H1 (cell line): Measurements from ENCODE around the gene CDHR5. TPM values are rescaled to one million over a fixed set of nuclear protein-coding genes. Genes with fewer than 3 reads are reported as not detected.
"Not testable (repeated sequence)": the region's sequence is repeated elsewhere in the genome, so short reads cannot be mapped to it uniquely, and the experiment has no call there.

ENCODE experiments used
- CTCF ChIA-PET: fragments of 300-600 bp; sonication (Branson Sonifier 250); formaldehyde crosslinking; loops from one replicate; lab custom pipeline; 2021; ENCODE audit not compliant: partially characterized antibody; lab: Charles Lee
- POLR2A ChIA-PET: fragments of 300-600 bp; sonication (Branson Sonifier 250); formaldehyde crosslinking; loops from one replicate; lab custom pipeline; 2021; ENCODE audit warnings: inconsistent platforms; ENCODE audit not compliant: partially characterized antibody; lab: Charles Lee
- DNase-seq, 2 experiments: peaks; one replicate each; pipeline versions ENCODE4 v3.0.0 to v3.0.0-alpha.2; 2010 to 2022; ENCODE audit warnings: low spot score in 2 of 2, low read depth in 1 of 2, mixed read lengths in 1 of 2
- FAIRE-seq: peaks from 2 replicates; lab custom pipeline; 2011; peaks lifted over from hg19 to GRCh38; lab: Jason Lieb, UNC
- H2AFZ ChIP-seq: 2 replicates; pipeline ENCODE4 v1.8.1; 2012; ENCODE audit warnings: low read length, inconsistent platforms
- H2AK5ac ChIP-seq: 2 replicates; pipeline ENCODE4 v1.6.1; 2013; ENCODE audit warnings: low read depth, low read length
- H2BK120ac ChIP-seq: replicated peaks from 2 replicates; pipeline ENCODE3; 2013; ENCODE audit warnings: low read depth, low read length, inconsistent platforms
- H2BK12ac ChIP-seq: 2 replicates; pipeline ENCODE4 v1.6.1; 2013; ENCODE audit warnings: low read depth, low read length
- H2BK15ac ChIP-seq: 2 replicates; pipeline ENCODE4 v1.6.1; 2013; ENCODE audit warnings: low read length
- H2BK20ac ChIP-seq: 2 replicates; pipeline ENCODE4 v1.6.1; 2013; ENCODE audit warnings: low read length
- H2BK5ac ChIP-seq: 2 replicates; pipeline ENCODE4 v1.6.1; 2013; ENCODE audit warnings: low read depth, low read length
- H3K14ac ChIP-seq: 2 replicates; pipeline ENCODE4 v1.6.1; 2013; ENCODE audit warnings: inconsistent platforms; ENCODE audit not compliant: insufficient read length
- H3K18ac ChIP-seq: 2 replicates; pipeline ENCODE4 v1.6.1; 2013; ENCODE audit warnings: low read length; ENCODE audit errors: extremely low read depth
- H3K23ac ChIP-seq: 2 replicates; pipeline ENCODE4 v1.6.1; 2013; ENCODE audit warnings: inconsistent platforms; ENCODE audit not compliant: insufficient read length
- H3K23me2 ChIP-seq: 2 replicates; pipeline ENCODE4 v1.6.1; 2013; ENCODE audit warnings: low read depth, low read length
- H3K27ac ChIP-seq: 2 replicates; pipeline ENCODE4 v1.6.1; 2011; ENCODE audit warnings: low read depth, low read length, inconsistent platforms
- H3K27me3 ChIP-seq, 4 experiments: replicated peaks in 1 of 4; 1 replicate in 1 of 4; 2 replicates in 3 of 4; pipeline versions ENCODE4 v1.6.1 to v1.8.1; 2011 to 2013; ENCODE audit warnings: low read length in 3 of 4, mild to moderate bottlenecking in 3 of 4, inconsistent platforms in 2 of 4, mixed read lengths in 2 of 4, moderate library complexity in 1 of 4; ENCODE audit not compliant: control insufficient read depth in 3 of 4, insufficient read depth in 3 of 4; ENCODE audit errors: extremely low read depth in 1 of 4
- H3K36me3 ChIP-seq, 4 experiments: 2 replicates each; pipeline versions ENCODE4 v1.6.1 to v1.8.1; 2011 to 2013; ENCODE audit warnings: mild to moderate bottlenecking in 4 of 4, low read length in 3 of 4, moderate library complexity in 2 of 4, control low read depth in 1 of 4, inconsistent platforms in 1 of 4; ENCODE audit not compliant: insufficient read depth in 4 of 4, control insufficient read depth in 2 of 4
- H3K4ac ChIP-seq: replicated peaks from 2 replicates; pipeline ENCODE3; 2013; ENCODE audit warnings: low read length, low read depth, mixed read lengths, inconsistent platforms; ENCODE audit not compliant: insufficient read length
- H3K4me1 ChIP-seq, 4 experiments: replicated peaks in 1 of 4; 1 replicate in 1 of 4; 2 replicates in 3 of 4; pipeline versions ENCODE4 v1.6.1 to v1.8.1; 2011 to 2013; ENCODE audit warnings: low read length in 3 of 4, inconsistent platforms in 2 of 4, mixed read lengths in 1 of 4; ENCODE audit not compliant: insufficient read depth in 4 of 4, control insufficient read depth in 3 of 4
- H3K4me2 ChIP-seq, 2 experiments: 2 replicates each; pipeline versions ENCODE4 v1.6.1 to v1.8.1; 2011 to 2013; ENCODE audit warnings: low read depth in 2 of 2, low read length in 2 of 2, control low read depth in 1 of 2, inconsistent platforms in 1 of 2, mild to moderate bottlenecking in 1 of 2; ENCODE audit not compliant: insufficient read depth in 1 of 2
- H3K4me3 ChIP-seq, 4 experiments: fragments of 200-600, 300-600 bp in 1 of 4; sonication (generic), shearing (Covaris generic), sonication (Bioruptor Twin) in 1 of 4; 2 replicates each; pipeline versions ENCODE4 v1.5.1 to v1.8.1; 2011 to 2016; ENCODE audit warnings: low read length in 4 of 4, low read depth in 3 of 4, control low read depth in 2 of 4, inconsistent platforms in 2 of 4, mild to moderate bottlenecking in 2 of 4, mixed read lengths in 1 of 4, moderate library complexity in 1 of 4; ENCODE audit not compliant: insufficient read depth in 2 of 4; ENCODE audit errors: extremely low read depth in 1 of 4
- H3K56ac ChIP-seq: replicated peaks from 2 replicates; pipeline ENCODE3; 2013; ENCODE audit warnings: low read depth, mild to moderate bottlenecking, mixed read lengths, low read length, inconsistent platforms; ENCODE audit not compliant: insufficient read length
- H3K79me1 ChIP-seq: 2 replicates; pipeline ENCODE4 v1.6.1; 2013; ENCODE audit warnings: low read depth, low read length, control low read depth
- H3K79me2 ChIP-seq, 2 experiments: 2 replicates each; pipeline versions ENCODE4 v1.6.1 to v1.8.1; 2012 to 2013; ENCODE audit warnings: low read length in 2 of 2, mild to moderate bottlenecking in 2 of 2, inconsistent platforms in 1 of 2; ENCODE audit not compliant: insufficient read depth in 2 of 2, control insufficient read depth in 1 of 2
- H3K9ac ChIP-seq, 4 experiments: replicated peaks in 1 of 4; 1 replicate in 1 of 4; 2 replicates in 3 of 4; pipeline versions ENCODE4 v1.6.1 to v1.8.1; 2011 to 2013; ENCODE audit warnings: low read depth in 3 of 4, low read length in 3 of 4, control low read depth in 2 of 4, mild to moderate bottlenecking in 2 of 4, moderate library complexity in 2 of 4, inconsistent platforms in 1 of 4; ENCODE audit errors: extremely low read depth in 1 of 4
- H3K9me3 ChIP-seq, 2 experiments: 2 replicates each; pipeline versions ENCODE4 v1.6.1 to v1.8.1; 2012 to 2013; ENCODE audit warnings: mild to moderate bottlenecking in 2 of 2, moderate library complexity in 2 of 2, control low read depth in 1 of 2, inconsistent platforms in 1 of 2, low read depth in 1 of 2, low read length in 1 of 2, mixed read lengths in 1 of 2; ENCODE audit not compliant: insufficient read depth in 2 of 2
- H4K20me1 ChIP-seq, 2 experiments: replicated peaks in 1 of 2; 2 replicates each; pipeline versions ENCODE3 to v1.8.1; 2011 to 2013; ENCODE audit warnings: inconsistent platforms in 2 of 2, low read length in 2 of 2, mild to moderate bottlenecking in 1 of 2; ENCODE audit not compliant: insufficient read depth in 2 of 2, control insufficient read depth in 1 of 2
- H4K5ac ChIP-seq: 2 replicates; pipeline ENCODE4 v1.6.1; 2013; ENCODE audit warnings: low read length, low read depth, mixed read lengths, inconsistent platforms; ENCODE audit not compliant: insufficient read length
- H4K8ac ChIP-seq: 2 replicates; pipeline ENCODE4 v1.8.0; 2013; ENCODE audit warnings: mild to moderate bottlenecking, moderate library complexity, low read length, inconsistent platforms; ENCODE audit not compliant: insufficient read depth; ENCODE audit errors: extremely low read depth
- H4K91ac ChIP-seq: replicated peaks from 2 replicates; pipeline ENCODE3; 2013; ENCODE audit warnings: low read length, mixed read lengths, inconsistent platforms; ENCODE audit not compliant: insufficient read length
- WGBS, 2 experiments: shearing (Covaris generic) in 1 of 2; methylation state at CpG; one replicate each; pipeline versions ENCODE4 v1.1.6 to v1.1.7; 2013 to 2015; ENCODE audit warnings: low lambda C conversion rate in 2 of 2, mixed read lengths in 2 of 2, inconsistent platforms in 1 of 2, low coverage in 1 of 2, missing lambda C conversion rate in 1 of 2; ENCODE audit not compliant: insufficient replicate concordance in 2 of 2, insufficient coverage in 1 of 2, insufficient read length in 1 of 2; ENCODE audit errors: extremely low coverage in 1 of 2, missing lambda C conversion rate in 1 of 2; 5-methylcytosine and 5-hydroxymethylcytosine counted together
- polyA plus RNA-seq, 7 experiments: library from polyadenylated mRNA; depleted of rRNA in 3 of 7; stranded (reverse) in 5 of 7; unstranded in 2 of 7; fragments of >200 nt in 5 of 7; fragments of 200-250 nt in 2 of 7; gene quantifications; 1 replicate in 5 of 7; 2 replicates in 1 of 7; 4 replicates in 1 of 7; pipeline versions ENCODE4 v1.2.1 to v1.2.3, GENCODE V29; 2011 to 2013; ENCODE audit warnings: missing spikeins in 2 of 7, mixed read lengths in 2 of 7
- total RNA-seq: library from RNA; stranded (reverse); fragmentation: NEBNext Ultra II Directional; extraction: Animal tissue kit (Norgen Biotek cat#: 25700); gene quantifications from 2 replicates; pipeline ENCODE4 v1.2.1, GENCODE V29; 2021

The CDHR5 gene
- total and polyA plus RNA-seq, 2 of the 8 experiments (the other 6 are each of a cell fraction or from before 2014, with no cell fraction given): not detected

DNA sequence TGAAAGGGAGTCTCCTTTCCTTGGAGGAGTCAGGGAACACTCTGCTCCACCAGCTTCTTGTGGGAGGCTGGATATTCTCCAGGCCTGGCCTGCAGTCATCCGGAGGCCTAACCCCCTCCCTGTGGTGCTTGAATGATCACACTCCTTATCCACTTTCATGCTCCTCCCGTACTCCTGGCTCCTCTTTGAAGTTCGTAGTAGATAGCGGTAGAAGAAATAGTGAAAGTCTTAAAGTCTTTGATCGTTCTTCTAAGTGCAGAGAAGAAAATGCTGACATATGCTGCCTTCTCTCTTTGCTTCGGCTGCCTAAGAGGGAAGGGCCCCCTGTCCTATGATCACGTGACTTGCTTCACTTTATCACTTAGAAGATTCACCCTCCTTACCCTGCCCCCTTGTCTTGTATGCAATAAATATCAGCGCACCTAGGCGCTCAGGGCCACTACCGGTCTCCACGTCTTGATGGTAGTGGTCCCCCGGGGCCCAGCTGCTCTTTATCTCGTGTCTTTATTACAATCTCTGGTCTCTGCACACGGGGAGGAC, 50.7 kb downstream of the CDHR5 start:
- not testable (repeated sequence) for H2AFZ ChIP-seq, H4K8ac ChIP-seq, H3K9ac ChIP-seq, H3K56ac ChIP-seq, FAIRE-seq, H3K36me3 ChIP-seq, H4K91ac ChIP-seq, H3K14ac ChIP-seq, H3K9me3 ChIP-seq, H3K18ac ChIP-seq, H2BK20ac ChIP-seq, H3K79me1 ChIP-seq, H3K23ac ChIP-seq, H3K4ac ChIP-seq, H2BK120ac ChIP-seq, H4K5ac ChIP-seq, H2BK12ac ChIP-seq, H2BK5ac ChIP-seq, H2BK15ac ChIP-seq, H2AK5ac ChIP-seq, H3K27ac ChIP-seq, DNase-seq
- 81% methylated on average over 14 of the region's 14 CpGs; no CpG with 5 or more reads in 1 of the 2 experiments for WGBS, 2 experiments
- Histone ChIP-seq H3K27me3 (peaks cover 8 to 17% (median 14%) of the 10 kb centered on the region in 4 experiments), H3K79me2 (peaks cover 24% of the 10 kb centered on the region in 2 experiments), H3K4me3 (peak overlapping the region in 1 of 4 experiments; percentile 72; a peak in 1 of 8 replicates), H3K4me1 (peaks cover 6 to 26% (median 16%) of the 10 kb centered on the region in 4 experiments), H3K4me2 (peak overlapping the region; percentile 33 to 99; a peak in 2 of 4 replicates), H3K23me2 (peaks cover 15% of the 10 kb centered on the region), H4K20me1 (peaks cover 18 to 22% of the 10 kb centered on the region in 2 experiments)
- ChIA-PET POLR2A (interaction anchor here (0.8 to 2.1 kb wide), 2 partner anchors 12 to 37 kb away, joined by 3 to 11 read pairs; partner anchors contain the start of gene LRRC56), CTCF (interaction anchor here (1.0 to 2.0 kb wide), 2 partner anchors 10 to 39 kb away, joined by 3 to 7 read pairs; no protein-coding TSS in a partner anchor)
